Measurements from ENCODE around the gene IGSF21. TPM values are rescaled to one million over a fixed set of nuclear protein-coding genes. Genes with fewer than 3 reads are reported as not detected.

The IGSF21 gene
- total RNA-seq, 1 donor from 2014 or later = not detected

GRCh38 chr1:18100060-18100459 is 7.5 kb upstream of the IGSF21 start:
- Histone ChIP-seq H3K4me3 (ENCODE audit: low read depth, low read length) (no peak overlapping the region), H3K27me3 (ENCODE audit: control insufficient read depth, insufficient read depth, low read length) (no peaks in the 10 kb centered on the region), H3K36me3 (ENCODE audit: control insufficient read depth, insufficient read depth, low read length) (no peaks in the 10 kb centered on the region)
- FAIRE-seq = no peak
- TF ChIP-seq CTCF (IDR thresholded peaks at IDR 0.05; ENCODE audit: insufficient read depth, low read length, severe bottlenecking) = no peak
- DNase-seq (ENCODE audit: low read depth) = no peak

GRCh38 chr1:18100491-18101063 is 7.0 kb upstream of the IGSF21 start:
- no peaks in the 10 kb centered on the region for H3K36me3 ChIP-seq (ENCODE audit: control insufficient read depth, insufficient read depth, low read length)
- FAIRE-seq (no peak), DNase-seq (ENCODE audit: low read depth) (peak; percentile 35)
- H3K27me3 ChIP-seq (ENCODE audit: control insufficient read depth, insufficient read depth, low read length) = no peaks in the 10 kb centered on the region
- TF ChIP-seq CTCF (IDR thresholded peaks at IDR 0.05; ENCODE audit: insufficient read depth, low read length, severe bottlenecking) = peak; percentile 71
- no peak overlapping the region for H3K4me3 ChIP-seq (ENCODE audit: low read depth, low read length)

GRCh38 chr1:18101508-18101907 is 6.1 kb upstream of the IGSF21 start:
- Histone ChIP-seq H3K27me3 (ENCODE audit: control insufficient read depth, insufficient read depth, low read length) (peaks cover 2% of the 10 kb centered on the region), H3K36me3 (ENCODE audit: control insufficient read depth, insufficient read depth, low read length) (no peaks in the 10 kb centered on the region), H3K4me3 (ENCODE audit: low read depth, low read length) (no peak overlapping the region)
- no peak for DNase-seq (ENCODE audit: low read depth)
- no peak for FAIRE-seq
- TF ChIP-seq CTCF (IDR thresholded peaks at IDR 0.05; ENCODE audit: insufficient read depth, low read length, severe bottlenecking) = no peak

- TF ChIP-seq CTCF (IDR thresholded peaks at IDR 0.05; ENCODE audit: insufficient read depth, low read length, severe bottlenecking) = no peak
- DNase-seq (ENCODE audit: low read depth) (no peak), FAIRE-seq (peak; percentile 95)
- H3K4me3 ChIP-seq (ENCODE audit: low read depth, low read length) = no peak overlapping the region
- H3K36me3 ChIP-seq (ENCODE audit: control insufficient read depth, insufficient read depth, low read length) = no peaks in the 10 kb centered on the region
- H3K27me3 ChIP-seq (ENCODE audit: control insufficient read depth, insufficient read depth, low read length) = peaks cover 13% of the 10 kb centered on the region
These were observed 3.7 kb upstream of the IGSF21 start for GRCh38 chr1:18103788-18104421.

GRCh38 chr1:18104546-18105100 is 3.0 kb upstream of the IGSF21 start:
- Histone ChIP-seq H3K4me3 (ENCODE audit: low read depth, low read length) (no peak overlapping the region), H3K27me3 (ENCODE audit: control insufficient read depth, insufficient read depth, low read length) (peaks cover 20% of the 10 kb centered on the region), H3K36me3 (ENCODE audit: control insufficient read depth, insufficient read depth, low read length) (no peaks in the 10 kb centered on the region)
- FAIRE-seq = no peak
- no peak for DNase-seq (ENCODE audit: low read depth)
- TF ChIP-seq CTCF (IDR thresholded peaks at IDR 0.05; ENCODE audit: insufficient read depth, low read length, severe bottlenecking) = no peak
